ENCODE results near the gene CEACAM7.

GRCh38 chr19:41641879-41642485 is 46.1 kb downstream of the CEACAM7 start:
- TF ChIP-seq CTCF (IDR thresholded peaks at IDR 0.05) (peak; percentile 49 to 88 (median 84)), POLR2A (IDR thresholded peaks at IDR 0.05) (no peak)

Data from Peyer's patch (tissue), 4 donors.